Adrenal gland (tissue), 12 donors: ENCODE measurements around the gene PHIP. TPM values are rescaled to one million over a fixed set of nuclear protein-coding genes. Genes with fewer than 3 reads are reported as not detected.

Experiments used
- DNase-seq, 7 donors: peaks; one replicate each; pipeline ENCODE4 v3.0.0-alpha.2; 2019 to 2020
- H3K27ac ChIP-seq, 5 donors: fragments of 200-600 bp; sonication (generic) in 4 of 5; 1 replicate in 3 of 5; 2 replicates in 2 of 5; pipeline versions ENCODE4 v1.5.1 to v1.8.0; 2016 to 2020; ENCODE audit warnings: mild to moderate bottlenecking in 1 of 5
- H3K27me3 ChIP-seq: fragments of 200-600 bp; 2 replicates; pipeline ENCODE4 v1.8.0; 2021
- H3K36me3 ChIP-seq, 2 donors: fragments of 200-600 bp; replicated peaks in 1 of 2; 1 replicate in 1 of 2; 2 replicates in 1 of 2; pipeline versions ENCODE4 v1.5.1 to v1.8.0; 2018 to 2022
- H3K4me1 ChIP-seq, 2 donors: fragments of 200-600 bp; replicated peaks in 1 of 2; 1 replicate in 1 of 2; 2 replicates in 1 of 2; pipeline versions ENCODE4 v1.5.1 to v1.8.0; 2018 to 2021
- H3K4me3 ChIP-seq, 4 donors: fragments of 200-600 bp; sonication (generic) in 3 of 4; one replicate each; pipeline ENCODE4 v1.5.1; 2016 to 2018
- H3K9me3 ChIP-seq, 3 donors: fragments of 200-600 bp; sonication (generic) in 1 of 3; replicated peaks in 1 of 3; 1 replicate in 2 of 3; 2 replicates in 1 of 3; pipeline versions ENCODE4 v1.5.1 to v1.8.0; 2016 to 2021
- POLR2A ChIP-seq, 2 donors: fragments of 450-650 bp; IDR thresholded peaks; one replicate each; pipeline ENCODE4 v1.6.1; 2017; ENCODE audit warnings: antibody characterized with exemption in 2 of 2, mild to moderate bottlenecking in 2 of 2, moderate library complexity in 1 of 2
- WGBS, 4 donors: extraction: QIAGEN DNeasy Blood & Tissue Kit in 2 of 4; methylation state at CpG; one replicate each; pipeline versions ENCODE4 v1.1.5 to v1.1.7; 2013 to 2017; 5-methylcytosine and 5-hydroxymethylcytosine counted together
- intact Hi-C, 2 donors: fragments of 100-400 bp; cut with DNase I; formaldehyde crosslinking; loops; one replicate each; pipeline versions ENCODE4 v1.14.1 to v1.15.0; 2022 to 2023
- polyA plus RNA-seq, 3 donors: library from polyadenylated mRNA; stranded (reverse); fragments of 200-250 nt in 2 of 3; fragments of 350-450 nt in 1 of 3; fragmentation: Illumina TruSeq in 1 of 3; extraction: RNeasy Lipid Tissue Mini Kit (QIAGEN cat#74804) in 1 of 3; gene quantifications; one replicate each; pipeline ENCODE4 v1.2.3, GENCODE V29; 2013 to 2014
- total RNA-seq, 9 donors: library from RNA; depleted of rRNA in 4 of 9; stranded (reverse); fragments of >200 nt in 4 of 9; fragments of 120-200 nt in 1 of 9; fragmentation: NEBNext Ultra II Directional in 1 of 9; extraction: Animal tissue kit (Norgen Biotek cat#: 25700) in 1 of 9; gene quantifications; one replicate each; pipeline versions ENCODE4 v1.1.0 to v1.2.4, GENCODE V29; 2013 to 2023
- TF ChIP-seq, protein P1 (sequence below), 6 experiments: fragments of 450-650 bp in 4 of 6; fragments of 200-600 bp in 2 of 6; sonication (generic) in 1 of 6; IDR thresholded peaks; 1 replicate in 5 of 6; 2 replicates in 1 of 6; pipeline versions ENCODE4 v1.5.1 to v1.8.0; 2016 to 2021; ENCODE audit warnings: antibody characterized with exemption in 6 of 6, mild to moderate bottlenecking in 2 of 6, moderate library complexity in 1 of 6
- donor health status: healthy with polysubstance abuse.
- donor health status: Bipolar disorder and iron deficiency.
- donor health status: DM: yes; HTN: yes; CAD: no.
- donor health status: DM: no; HTN: no; CAD: no.
- donor health status: DM: no; HTN: no; CAD: no.
- donor health status: DM: yes; HTN: yes; CAD: no.

PHIP gene
- total and polyA plus RNA-seq, 12 donors, result 7.7 to 24.1 (median 16.8) TPM

DNA sequence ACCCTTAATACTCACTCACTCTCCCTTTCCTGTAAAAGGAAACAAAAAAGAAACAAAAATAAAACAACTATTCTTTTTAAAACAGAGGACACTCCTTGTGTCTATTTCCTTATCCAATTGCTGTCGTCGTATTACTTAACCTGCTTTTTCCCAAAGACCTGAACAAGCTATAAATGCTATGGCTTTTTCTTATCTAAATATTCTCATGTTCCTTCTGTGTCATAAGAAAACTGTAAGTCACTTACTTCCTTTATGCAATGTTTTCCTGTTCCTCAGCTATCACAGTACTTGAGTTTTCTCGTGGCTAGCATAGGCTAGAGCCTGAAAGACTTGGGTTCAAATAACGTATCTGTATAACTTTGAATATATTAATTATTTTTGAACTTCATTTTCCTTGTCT, 111.5 kb downstream of the PHIP start:
- 85 to 89% (median 86%) methylated on average over 4 of the region's 4 CpGs for WGBS, 4 donors
- H3K27me3 ChIP-seq, result no peaks in the 10 kb centered on the region
- peaks cover 0 to 64% of the 10 kb centered on the region in 2 donors for H3K36me3 ChIP-seq
- TF ChIP-seq POLR2A (IDR thresholded peaks at IDR 0.05), result no peak
- TF ChIP-seq, protein P1, sequence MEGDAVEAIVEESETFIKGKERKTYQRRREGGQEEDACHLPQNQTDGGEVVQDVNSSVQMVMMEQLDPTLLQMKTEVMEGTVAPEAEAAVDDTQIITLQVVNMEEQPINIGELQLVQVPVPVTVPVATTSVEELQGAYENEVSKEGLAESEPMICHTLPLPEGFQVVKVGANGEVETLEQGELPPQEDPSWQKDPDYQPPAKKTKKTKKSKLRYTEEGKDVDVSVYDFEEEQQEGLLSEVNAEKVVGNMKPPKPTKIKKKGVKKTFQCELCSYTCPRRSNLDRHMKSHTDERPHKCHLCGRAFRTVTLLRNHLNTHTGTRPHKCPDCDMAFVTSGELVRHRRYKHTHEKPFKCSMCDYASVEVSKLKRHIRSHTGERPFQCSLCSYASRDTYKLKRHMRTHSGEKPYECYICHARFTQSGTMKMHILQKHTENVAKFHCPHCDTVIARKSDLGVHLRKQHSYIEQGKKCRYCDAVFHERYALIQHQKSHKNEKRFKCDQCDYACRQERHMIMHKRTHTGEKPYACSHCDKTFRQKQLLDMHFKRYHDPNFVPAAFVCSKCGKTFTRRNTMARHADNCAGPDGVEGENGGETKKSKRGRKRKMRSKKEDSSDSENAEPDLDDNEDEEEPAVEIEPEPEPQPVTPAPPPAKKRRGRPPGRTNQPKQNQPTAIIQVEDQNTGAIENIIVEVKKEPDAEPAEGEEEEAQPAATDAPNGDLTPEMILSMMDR (IDR thresholded peaks at IDR 0.05), result no peak
- DNase-seq, result no peak
- no peak overlapping the region for H3K27ac ChIP-seq
- peaks cover 0 to 2% of the 10 kb centered on the region in 2 donors for H3K4me1 ChIP-seq
- no peak overlapping the region for H3K4me3 ChIP-seq
- intact Hi-C loops, result no loop called here
- no peaks in the 10 kb centered on the region for H3K9me3 ChIP-seq

DNA sequence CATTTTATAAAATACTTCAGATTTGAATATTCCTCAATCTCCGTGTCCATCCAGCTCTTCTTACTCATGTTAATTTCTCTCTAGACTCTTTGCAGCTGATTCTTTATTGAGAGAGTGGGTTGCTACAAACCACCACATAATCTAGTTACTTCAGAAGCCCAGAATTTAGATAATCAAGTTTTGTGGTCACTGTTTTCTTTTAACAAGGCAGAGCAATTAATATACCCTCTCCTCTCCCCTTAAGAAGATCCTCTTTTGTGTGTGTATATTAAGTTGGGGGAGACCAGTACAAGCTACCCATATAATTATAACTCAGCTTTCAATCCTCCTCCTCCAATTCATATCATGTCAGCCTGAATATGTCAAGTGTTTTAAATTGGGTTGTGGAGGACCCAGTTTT, 115.6 kb downstream of the PHIP start:
- Histone ChIP-seq H3K36me3 (peaks cover 0 to 49% of the 10 kb centered on the region in 2 donors), H3K9me3 (no peaks in the 10 kb centered on the region), H3K4me1 (peaks cover 0 to 2% of the 10 kb centered on the region in 2 donors), H3K27me3 (no peaks in the 10 kb centered on the region), H3K27ac (no peak overlapping the region), H3K4me3 (no peak overlapping the region)
- no peak for DNase-seq
- TF ChIP-seq, protein P1 (IDR thresholded peaks at IDR 0.05), result no peak
- TF ChIP-seq POLR2A (IDR thresholded peaks at IDR 0.05), result no peak
- intact Hi-C loops, result no loop called here
- 86 to 97% (median 91%) methylated on average over 1 of the region's 1 CpG for WGBS, 4 donors

DNA sequence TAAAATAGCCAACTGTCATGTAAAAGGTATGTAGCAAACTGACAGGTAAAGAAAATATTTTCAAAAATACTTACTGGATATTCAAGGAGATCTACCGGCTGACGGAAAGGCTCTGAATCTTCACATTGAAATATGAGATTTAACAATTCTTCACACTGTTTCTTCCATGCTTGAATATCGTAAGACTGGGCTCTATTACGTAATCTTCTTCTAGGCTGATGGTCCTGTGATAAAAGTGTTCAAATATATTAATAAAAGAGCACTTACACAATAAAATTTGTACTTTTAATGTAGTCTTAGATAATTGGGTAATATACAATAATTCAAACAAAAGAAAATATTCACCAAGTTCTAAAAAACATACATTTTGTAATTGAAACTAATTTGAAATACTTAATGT, 123.3 kb downstream of the PHIP start:
- no peak for DNase-seq
- TF ChIP-seq, protein P1 (IDR thresholded peaks at IDR 0.05), result no peak
- TF ChIP-seq POLR2A (IDR thresholded peaks at IDR 0.05), result no peak
- WGBS, 4 donors, result 92 to 98% (median 96%) methylated on average over 4 of the region's 4 CpGs
- H3K36me3 ChIP-seq, result peaks cover 0 to 33% of the 10 kb centered on the region in 2 donors
- H3K27me3 ChIP-seq, result no peaks in the 10 kb centered on the region
- peaks cover 0 to 5% (median 0%) of the 10 kb centered on the region in 3 donors for H3K9me3 ChIP-seq
- no peak overlapping the region for H3K4me3 ChIP-seq
- H3K4me1 ChIP-seq, result no peaks in the 10 kb centered on the region
- intact Hi-C loops, result no loop called here
- no peak overlapping the region for H3K27ac ChIP-seq

GRCh38 chr6:78953798-78954197, 124.3 kb downstream of the PHIP start:
- H3K4me1 ChIP-seq, result no peaks in the 10 kb centered on the region
- H3K4me3 ChIP-seq, result no peak overlapping the region
- TF ChIP-seq, protein P1 (IDR thresholded peaks at IDR 0.05), result no peak
- TF ChIP-seq POLR2A (IDR thresholded peaks at IDR 0.05), result no peak
- 96 to 99% (median 97%) methylated on average over 8 of the region's 8 CpGs for WGBS, 4 donors
- H3K27me3 ChIP-seq, result no peaks in the 10 kb centered on the region
- peaks cover 0 to 5% (median 5%) of the 10 kb centered on the region in 3 donors for H3K9me3 ChIP-seq
- peaks cover 0 to 37% of the 10 kb centered on the region in 2 donors for H3K36me3 ChIP-seq
- no peak for DNase-seq
- intact Hi-C loops, result no loop called here
- H3K27ac ChIP-seq, result no peak overlapping the region
